ENCODE measurements around the gene CNKSR1. TPM values are rescaled to one million over a fixed set of nuclear protein-coding genes. Genes with fewer than 3 reads are reported as not detected.

Gene CNKSR1
- total and polyA plus RNA-seq, 8 donors = 11.3 to 48.5 (median 16.5) TPM

DNA sequence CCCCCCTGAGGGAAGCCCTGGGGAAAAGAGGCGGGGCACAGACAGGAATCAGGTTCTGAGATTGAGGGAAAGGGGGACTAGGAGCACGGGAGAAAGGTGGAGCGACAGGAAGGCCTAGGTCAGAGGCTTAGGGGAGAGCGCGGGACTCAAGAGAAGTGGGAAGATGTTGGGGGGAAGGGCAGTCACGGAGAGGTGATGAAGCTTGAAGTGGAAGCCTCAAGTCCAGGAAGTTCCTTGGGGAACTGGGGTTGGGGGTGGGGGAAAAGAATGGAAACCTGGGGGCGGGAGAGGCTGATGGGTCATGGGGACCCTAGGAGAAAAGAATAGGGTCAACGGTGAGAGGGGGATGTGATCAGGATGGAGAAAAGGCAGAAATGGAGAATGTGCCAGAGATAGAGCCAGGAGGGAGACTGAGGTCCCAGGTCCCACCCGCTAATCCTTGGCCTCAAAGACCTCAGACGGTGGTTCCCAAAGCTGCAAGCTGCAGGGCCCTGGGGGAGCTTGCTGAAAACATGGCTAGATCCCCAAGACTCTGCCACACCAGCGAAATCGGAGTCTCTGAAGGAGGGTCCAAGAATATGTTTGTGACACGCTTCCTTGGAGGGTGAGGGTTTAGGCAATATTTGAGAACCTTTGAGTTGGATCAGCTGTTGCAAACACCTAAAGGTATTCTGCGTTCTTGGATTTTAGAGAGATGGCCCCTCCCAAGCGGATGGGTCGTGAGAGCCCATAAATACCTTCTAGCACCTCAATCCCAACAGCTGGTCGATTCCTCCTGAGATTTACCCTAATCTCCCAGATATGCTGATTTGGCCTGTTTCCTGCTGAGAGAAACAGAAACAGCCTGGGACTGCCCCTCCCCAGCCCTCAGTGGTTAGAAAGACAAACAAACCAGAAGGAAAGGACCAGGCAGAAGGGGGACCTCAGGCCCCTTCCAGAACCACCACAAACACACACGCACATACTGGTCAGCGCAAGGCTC lies 12.1 kb upstream of the CNKSR1 start:
- TF ChIP-seq, protein P1, sequence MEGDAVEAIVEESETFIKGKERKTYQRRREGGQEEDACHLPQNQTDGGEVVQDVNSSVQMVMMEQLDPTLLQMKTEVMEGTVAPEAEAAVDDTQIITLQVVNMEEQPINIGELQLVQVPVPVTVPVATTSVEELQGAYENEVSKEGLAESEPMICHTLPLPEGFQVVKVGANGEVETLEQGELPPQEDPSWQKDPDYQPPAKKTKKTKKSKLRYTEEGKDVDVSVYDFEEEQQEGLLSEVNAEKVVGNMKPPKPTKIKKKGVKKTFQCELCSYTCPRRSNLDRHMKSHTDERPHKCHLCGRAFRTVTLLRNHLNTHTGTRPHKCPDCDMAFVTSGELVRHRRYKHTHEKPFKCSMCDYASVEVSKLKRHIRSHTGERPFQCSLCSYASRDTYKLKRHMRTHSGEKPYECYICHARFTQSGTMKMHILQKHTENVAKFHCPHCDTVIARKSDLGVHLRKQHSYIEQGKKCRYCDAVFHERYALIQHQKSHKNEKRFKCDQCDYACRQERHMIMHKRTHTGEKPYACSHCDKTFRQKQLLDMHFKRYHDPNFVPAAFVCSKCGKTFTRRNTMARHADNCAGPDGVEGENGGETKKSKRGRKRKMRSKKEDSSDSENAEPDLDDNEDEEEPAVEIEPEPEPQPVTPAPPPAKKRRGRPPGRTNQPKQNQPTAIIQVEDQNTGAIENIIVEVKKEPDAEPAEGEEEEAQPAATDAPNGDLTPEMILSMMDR (IDR thresholded peaks at IDR 0.05) = no peak
- no peak for ATAC-seq
- intact Hi-C loops (cut with DNase I) = no loop called here
- H3K27ac ChIP-seq = no peak overlapping the region
- no peak overlapping the region for H3K4me3 ChIP-seq
- DNase-seq = peak in 2 of 6 donors; percentile 11 to 16
- H3K4me1 ChIP-seq = peaks cover 0 to 3% (median 3%) of the 10 kb centered on the region in 3 donors
- H3K9me3 ChIP-seq = no peaks in the 10 kb centered on the region
- 72 to 74% methylated on average over 19 of the region's 19 CpGs for WGBS, 2 donors
- no peak for FAIRE-seq
- no peaks in the 10 kb centered on the region for H3K36me3 ChIP-seq
- no peaks in the 10 kb centered on the region for H3K27me3 ChIP-seq

DNA sequence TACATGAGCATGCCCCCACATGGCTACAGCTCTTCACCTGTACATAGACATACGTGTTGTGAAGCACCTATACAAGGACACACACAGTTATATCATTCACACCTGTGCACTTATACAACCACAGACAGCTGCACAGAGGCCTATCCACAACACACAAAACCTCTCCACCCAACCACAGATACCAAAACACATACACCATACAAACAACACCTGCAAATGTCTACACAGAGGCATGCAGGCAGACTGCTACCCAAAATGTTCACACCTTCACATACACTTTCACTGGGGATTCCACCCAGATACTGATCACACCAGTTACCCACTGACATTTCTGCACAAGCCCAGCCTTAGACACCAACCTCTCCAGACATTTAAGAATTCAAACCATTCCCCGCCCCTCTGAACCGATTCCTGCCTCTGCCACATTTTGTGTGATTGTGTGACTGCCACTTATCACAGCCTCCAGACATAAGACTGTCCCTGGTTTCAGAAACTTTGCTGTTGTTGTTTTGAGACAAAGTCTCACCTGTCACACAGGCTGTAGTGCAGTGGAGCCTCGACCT lies 10.5 kb upstream of the CNKSR1 start:
- peaks cover 0 to 9% (median 9%) of the 10 kb centered on the region in 3 donors for H3K4me1 ChIP-seq
- DNase-seq (no peak), FAIRE-seq (no peak), ATAC-seq (no peak)
- no peaks in the 10 kb centered on the region for H3K9me3 ChIP-seq
- no peaks in the 10 kb centered on the region for H3K27me3 ChIP-seq
- WGBS, 2 donors = 72 to 82% methylated on average over 4 of the region's 4 CpGs
- intact Hi-C loops (cut with DNase I) = no loop called here
- H3K36me3 ChIP-seq = no peaks in the 10 kb centered on the region
- no peak overlapping the region for H3K4me3 ChIP-seq
- H3K27ac ChIP-seq = no peak overlapping the region
- TF ChIP-seq, protein P1 (IDR thresholded peaks at IDR 0.05) = no peak

GRCh38 chr1:26168410-26169197 lies 8.7 kb upstream of the CNKSR1 start, which contains the start of gene C1orf232:
Gene C1orf232, minus strand, starts transcription at chr1:26168963. Its CDS starts 464 bp downstream, at chr1:26168499.
- peak in 2 of 6 donors; percentile 68 to 81 for DNase-seq
- peak within 1 kb of the TSS; percentile 67 to 85 (median 74) for H3K27ac ChIP-seq
- H3K9me3 ChIP-seq = no peaks in the 10 kb centered on the region
- peak within 1 kb of the TSS; percentile 63 to 98 (median 94) for H3K4me3 ChIP-seq
- TF ChIP-seq, protein P1 (IDR thresholded peaks at IDR 0.05) = no peak
- no peak for ATAC-seq
- no peak for FAIRE-seq
- intact Hi-C loops (cut with DNase I) = no loop called here
- no peaks in the 10 kb centered on the region for H3K36me3 ChIP-seq
- 60 to 66% methylated on average over 5 of the region's 5 CpGs for WGBS, 2 donors
- no peaks in the 10 kb centered on the region for H3K27me3 ChIP-seq
- H3K4me1 ChIP-seq = peaks cover 0 to 9% (median 9%) of the 10 kb centered on the region in 3 donors

GRCh38 chr1:26169198-26169554 lies 8.1 kb upstream of the CNKSR1 start:
- TF ChIP-seq, protein P1 (IDR thresholded peaks at IDR 0.05) = no peak
- Histone ChIP-seq H3K9me3 (no peaks in the 10 kb centered on the region), H3K27ac (peak overlapping the region in 3 of 4 donors; percentile 67 to 85 (median 80)), H3K36me3 (no peaks in the 10 kb centered on the region), H3K4me3 (peak overlapping the region in 2 of 4 donors; percentile 94 to 98), H3K4me1 (peaks cover 0 to 9% (median 9%) of the 10 kb centered on the region in 3 donors), H3K27me3 (no peaks in the 10 kb centered on the region)
- intact Hi-C loops (cut with DNase I) = no loop called here
- ATAC-seq = no peak
- no peak for FAIRE-seq
- DNase-seq = no peak
- 45 to 51% methylated on average over 4 of the region's 4 CpGs for WGBS, 2 donors
